BLaER1 treated with 17β-estradiol and CSF1 and Interleukin-3, amounts not matched to agents 10 nM and 100 nM (cell line): ENCODE measurements around the gene SYT9.

Source experiments
- H3K27ac ChIP-seq, 11 experiments: shearing (Covaris generic); formaldehyde crosslinking; 2 replicates each; pipeline ENCODE4 v1.8.1; 2022
- H3K27me3 ChIP-seq, 11 experiments: shearing (Covaris generic); formaldehyde crosslinking; 2 replicates each; pipeline ENCODE4 v1.8.1; 2022
- H3K36me3 ChIP-seq, 11 experiments: shearing (Covaris generic); formaldehyde crosslinking; 2 replicates each; pipeline ENCODE4 v1.8.1; 2022
- H3K4me1 ChIP-seq, 10 experiments: shearing (Covaris generic); formaldehyde crosslinking; 2 replicates each; pipeline ENCODE4 v1.8.1; 2022
- H3K4me2 ChIP-seq, 11 experiments: shearing (Covaris generic); formaldehyde crosslinking; 2 replicates each; pipeline ENCODE4 v1.8.1; 2022
- H3K4me3 ChIP-seq, 10 experiments: shearing (Covaris generic); formaldehyde crosslinking; 2 replicates each; pipeline ENCODE4 v1.8.1; 2022
- H3K9ac ChIP-seq, 11 experiments: shearing (Covaris generic); formaldehyde crosslinking; 2 replicates each; pipeline ENCODE4 v1.8.1; 2022
- H3K9me3 ChIP-seq, 11 experiments: shearing (Covaris generic); formaldehyde crosslinking; replicated peaks in 1 of 11; 2 replicates each; pipeline ENCODE4 v1.8.1; 2022
- H4K20me1 ChIP-seq, 11 experiments: shearing (Covaris generic); formaldehyde crosslinking; 2 replicates each; pipeline ENCODE4 v1.8.1; 2022
- Cebpa-rat ChIP-seq, 11 experiments: shearing (Covaris generic); IDR thresholded peaks; 2 replicates each; pipeline ENCODE4 v1.8.1; 2022

SYT9 gene

GRCh38 chr11:7263842-7264241 is 12.1 kb downstream of the SYT9 start:
- Histone ChIP-seq H3K4me1 (no peaks in the 10 kb centered on the region), H4K20me1 (no peaks in the 10 kb centered on the region), H3K36me3 (no peaks in the 10 kb centered on the region), H3K4me3 (no peak overlapping the region), H3K9ac (no peak overlapping the region), H3K4me2 (no peak overlapping the region), H3K27ac (no peak overlapping the region), H3K27me3 (no peaks in the 10 kb centered on the region), H3K9me3 (no peaks in the 10 kb centered on the region)
- TF ChIP-seq Cebpa-rat (IDR thresholded peaks at IDR 0.05), result no peak

- H3K4me1 ChIP-seq, result no peaks in the 10 kb centered on the region
- H3K9me3 ChIP-seq, result no peaks in the 10 kb centered on the region
- no peak for TF ChIP-seq Cebpa-rat (IDR thresholded peaks at IDR 0.05)
- no peaks in the 10 kb centered on the region for H3K27me3 ChIP-seq
- no peak overlapping the region for H3K27ac ChIP-seq
- no peaks in the 10 kb centered on the region for H3K36me3 ChIP-seq
- no peak overlapping the region for H3K4me2 ChIP-seq
- no peaks in the 10 kb centered on the region for H4K20me1 ChIP-seq
- no peak overlapping the region for H3K9ac ChIP-seq
- H3K4me3 ChIP-seq, result no peak overlapping the region
Observed at GRCh38 chr11:7268758-7269157, 17.1 kb downstream of the SYT9 start.

- Histone ChIP-seq H3K4me3 (no peak overlapping the region), H3K27me3 (no peaks in the 10 kb centered on the region), H4K20me1 (no peaks in the 10 kb centered on the region), H3K9ac (no peak overlapping the region), H3K9me3 (no peaks in the 10 kb centered on the region), H3K4me1 (no peaks in the 10 kb centered on the region), H3K4me2 (no peak overlapping the region), H3K36me3 (no peaks in the 10 kb centered on the region), H3K27ac (no peak overlapping the region)
- TF ChIP-seq Cebpa-rat (IDR thresholded peaks at IDR 0.05), result no peak
Observed at GRCh38 chr11:7270233-7270865, 18.6 kb downstream of the SYT9 start.

- H3K27ac ChIP-seq, result no peak overlapping the region
- no peak overlapping the region for H3K4me2 ChIP-seq
- H3K4me3 ChIP-seq, result no peak overlapping the region
Observed at GRCh38 chr11:7272373-7272772, 20.7 kb downstream of the SYT9 start.

GRCh38 chr11:7275133-7275532 is 23.4 kb downstream of the SYT9 start:
- H3K4me3 ChIP-seq, result no peak overlapping the region
- no peaks in the 10 kb centered on the region for H3K9me3 ChIP-seq
- no peak overlapping the region for H3K4me2 ChIP-seq
- H4K20me1 ChIP-seq, result no peaks in the 10 kb centered on the region
- H3K9ac ChIP-seq, result no peak overlapping the region
- no peak for TF ChIP-seq Cebpa-rat (IDR thresholded peaks at IDR 0.05)
- H3K4me1 ChIP-seq, result no peaks in the 10 kb centered on the region
- no peak overlapping the region for H3K27ac ChIP-seq
- H3K27me3 ChIP-seq, result no peaks in the 10 kb centered on the region
- no peaks in the 10 kb centered on the region for H3K36me3 ChIP-seq

More at GRCh38 chr11:7272373-7272772, 20.7 kb downstream of the SYT9 start:
- H3K36me3 ChIP-seq, result no peaks in the 10 kb centered on the region
- no peak for TF ChIP-seq Cebpa-rat (IDR thresholded peaks at IDR 0.05)
- H3K9me3 ChIP-seq, result no peaks in the 10 kb centered on the region
- no peak overlapping the region for H3K9ac ChIP-seq
- no peaks in the 10 kb centered on the region for H3K4me1 ChIP-seq
- H4K20me1 ChIP-seq, result no peaks in the 10 kb centered on the region
- no peaks in the 10 kb centered on the region for H3K27me3 ChIP-seq

GRCh38 chr11:7278314-7278917 is 26.7 kb downstream of the SYT9 start:
- no peaks in the 10 kb centered on the region for H3K36me3 ChIP-seq
- H3K4me1 ChIP-seq, result no peaks in the 10 kb centered on the region
- H3K27ac ChIP-seq, result no peak overlapping the region
- H3K4me2 ChIP-seq, result no peak overlapping the region
- no peak for TF ChIP-seq Cebpa-rat (IDR thresholded peaks at IDR 0.05)
- no peaks in the 10 kb centered on the region for H3K9me3 ChIP-seq
- no peak overlapping the region for H3K9ac ChIP-seq
- H3K27me3 ChIP-seq, result no peaks in the 10 kb centered on the region
- no peak overlapping the region for H3K4me3 ChIP-seq
- H4K20me1 ChIP-seq, result no peaks in the 10 kb centered on the region

- Histone ChIP-seq H3K36me3 (no peaks in the 10 kb centered on the region), H4K20me1 (no peaks in the 10 kb centered on the region), H3K27me3 (no peaks in the 10 kb centered on the region), H3K4me2 (no peak overlapping the region), H3K4me3 (no peak overlapping the region), H3K27ac (no peak overlapping the region), H3K4me1 (no peaks in the 10 kb centered on the region), H3K9ac (no peak overlapping the region), H3K9me3 (peaks cover under 1 to 5% (median 2%) of the 10 kb centered on the region in 11 experiments; a peak in 16 of 22 replicates)
- TF ChIP-seq Cebpa-rat (IDR thresholded peaks at IDR 0.05), result no peak
Observed at GRCh38 chr11:7279676-7280075, 28.0 kb downstream of the SYT9 start.

GRCh38 chr11:7281079-7281478 is 29.4 kb downstream of the SYT9 start:
- peaks cover 15 to 19% (median 16%) of the 10 kb centered on the region in 11 experiments for H3K9me3 ChIP-seq
- no peak overlapping the region for H3K4me3 ChIP-seq
- H3K4me1 ChIP-seq, result no peaks in the 10 kb centered on the region
- TF ChIP-seq Cebpa-rat (IDR thresholded peaks at IDR 0.05), result no peak
- no peaks in the 10 kb centered on the region for H4K20me1 ChIP-seq
- H3K27me3 ChIP-seq, result no peaks in the 10 kb centered on the region
- H3K27ac ChIP-seq, result no peak overlapping the region
- no peaks in the 10 kb centered on the region for H3K36me3 ChIP-seq
- H3K9ac ChIP-seq, result no peak overlapping the region
- no peak overlapping the region for H3K4me2 ChIP-seq

GRCh38 chr11:7281809-7282208 is 30.1 kb downstream of the SYT9 start:
- Histone ChIP-seq H3K4me2 (no peak overlapping the region), H3K4me3 (no peak overlapping the region), H3K9me3 (peaks cover 22 to 26% (median 24%) of the 10 kb centered on the region in 11 experiments), H3K27ac (no peak overlapping the region), H3K36me3 (no peaks in the 10 kb centered on the region), H4K20me1 (no peaks in the 10 kb centered on the region), H3K4me1 (no peaks in the 10 kb centered on the region), H3K9ac (no peak overlapping the region), H3K27me3 (no peaks in the 10 kb centered on the region)
- no peak for TF ChIP-seq Cebpa-rat (IDR thresholded peaks at IDR 0.05)

GRCh38 chr11:7286178-7286577 is 34.5 kb downstream of the SYT9 start:
- Histone ChIP-seq H3K4me1 (no peaks in the 10 kb centered on the region), H3K9ac (no peak overlapping the region), H3K36me3 (no peaks in the 10 kb centered on the region), H4K20me1 (no peaks in the 10 kb centered on the region), H3K4me3 (no peak overlapping the region), H3K27me3 (no peaks in the 10 kb centered on the region), H3K4me2 (no peak overlapping the region), H3K9me3 (peaks cover 30 to 38% (median 32%) of the 10 kb centered on the region in 11 experiments), H3K27ac (no peak overlapping the region)
- TF ChIP-seq Cebpa-rat (IDR thresholded peaks at IDR 0.05), result no peak
